Uterus (tissue), 4 donors: Measurements from ENCODE around the gene LHX6. TPM values are rescaled to one million over a fixed set of nuclear protein-coding genes. Genes with fewer than 3 reads are reported as not detected.

ENCODE experiments used
- DNase-seq, 2 donors: peaks; one replicate each; pipeline ENCODE4 v3.0.0-alpha.2; 2019 to 2020
- H3K27ac ChIP-seq, 2 donors: fragments of 200-600 bp; sonication (generic); 1 replicate in 1 of 2; 2 replicates in 1 of 2; pipeline ENCODE4 v1.5.1; 2016 to 2018
- H3K27me3 ChIP-seq, 2 donors: fragments of 200-600 bp; sonication (generic); one replicate each; pipeline ENCODE4 v1.5.1; 2018 to 2019; ENCODE audit warnings: control low read depth in 1 of 2
- H3K36me3 ChIP-seq, 2 donors: fragments of 200-600 bp; sonication (generic); one replicate each; pipeline ENCODE4 v1.5.1; 2019; ENCODE audit warnings: control low read depth in 1 of 2
- H3K4me1 ChIP-seq, 2 donors: fragments of 200-600 bp; sonication (generic); one replicate each; pipeline ENCODE4 v1.5.1; 2018 to 2019; ENCODE audit warnings: control low read depth in 1 of 2
- H3K4me3 ChIP-seq, 2 donors: fragments of 200-600 bp; sonication (generic); 1 replicate in 1 of 2; 2 replicates in 1 of 2; pipeline ENCODE4 v1.5.1; 2018 to 2019; ENCODE audit warnings: mild to moderate bottlenecking in 1 of 2
- H3K9me3 ChIP-seq, 2 donors: fragments of 200-600 bp; sonication (generic); one replicate each; pipeline ENCODE4 v1.5.1; 2019; ENCODE audit warnings: control low read depth in 1 of 2
- CTCF ChIP-seq, 4 experiments: fragments of 200-600 bp in 2 of 4; fragments of 450-650 bp in 2 of 4; sonication (generic) in 2 of 4; IDR thresholded peaks; one replicate each; pipeline ENCODE4 v1.5.1; 2016 to 2019; ENCODE audit warnings: antibody characterized with exemption in 4 of 4, mild to moderate bottlenecking in 2 of 4, moderate library complexity in 1 of 4
- POLR2A ChIP-seq, 2 donors: fragments of 450-650 bp; IDR thresholded peaks; one replicate each; pipeline ENCODE4 v1.6.1; 2016; ENCODE audit warnings: antibody characterized with exemption in 2 of 2, mild to moderate bottlenecking in 1 of 2, moderate library complexity in 1 of 2
- intact Hi-C: fragments of 100-400 bp; cut with DNase I; formaldehyde crosslinking; loops from one replicate; pipeline ENCODE4 v1.15.1; 2023; ENCODE audit warnings: low total_unique reads
- total RNA-seq, 4 donors: library from RNA; depleted of rRNA in 3 of 4; stranded (reverse); fragments of >200 nt in 3 of 4; gene quantifications; one replicate each; pipeline versions ENCODE4 v1.1.0 to v1.2.4, GENCODE V29; 2014 to 2023
- donor health status: DM: yes; HTN: yes; CAD: no.

Gene LHX6
- total RNA-seq, 4 donors from 2014 or later = 3.1 to 20.2 (median 12.2) TPM

- H3K27me3 ChIP-seq = peaks cover 15 to 42% of the 10 kb centered on the region in 2 donors
- TF ChIP-seq POLR2A (IDR thresholded peaks at IDR 0.05) = no peak
- no peak for TF ChIP-seq CTCF (IDR thresholded peaks at IDR 0.05)
- intact Hi-C loops = no loop called here
- no peak overlapping the region for H3K27ac ChIP-seq
- H3K4me3 ChIP-seq = no peak overlapping the region
- no peaks in the 10 kb centered on the region for H3K36me3 ChIP-seq
- DNase-seq = no peak
- H3K9me3 ChIP-seq = no peaks in the 10 kb centered on the region
- H3K4me1 ChIP-seq = peaks cover 0 to 12% of the 10 kb centered on the region in 2 donors
Measured at GRCh38 chr9:122216798-122217418, 11.8 kb downstream of the LHX6 start.

DNA sequence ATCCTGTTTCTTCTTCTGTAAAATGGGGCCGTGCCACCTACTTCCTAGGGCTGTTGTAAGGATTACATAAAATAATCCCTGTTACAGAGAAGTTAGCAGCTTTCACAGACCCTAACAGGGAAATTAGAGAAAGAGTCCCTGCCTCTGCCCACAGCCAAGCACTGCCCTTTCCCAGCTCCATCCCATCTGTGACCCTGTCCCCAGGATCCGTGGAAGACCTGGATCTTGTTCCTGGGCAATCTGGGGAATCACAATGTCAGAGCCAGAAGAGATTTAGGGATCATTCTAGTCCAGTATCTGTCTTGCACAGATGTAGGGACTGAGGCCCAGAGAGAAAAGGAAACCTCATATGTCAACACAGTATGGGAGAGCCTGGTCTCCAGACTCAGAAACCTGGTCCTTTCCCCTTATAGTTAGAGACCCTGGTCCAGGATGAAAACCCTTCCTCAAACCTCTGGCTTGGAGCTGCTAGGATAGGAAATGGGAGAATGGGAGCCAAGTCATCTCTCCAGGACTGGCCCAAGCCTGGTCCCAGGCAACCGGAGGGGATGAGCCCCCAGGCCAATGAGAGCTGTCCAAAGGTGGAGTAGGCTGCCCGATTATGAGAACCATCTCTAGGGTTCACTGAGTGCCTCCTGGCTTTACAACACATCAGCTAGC is 12.5 kb downstream of the LHX6 start:
- Histone ChIP-seq H3K4me1 (peaks cover 0 to 12% of the 10 kb centered on the region in 2 donors), H3K27ac (no peak overlapping the region), H3K36me3 (no peaks in the 10 kb centered on the region), H3K9me3 (no peaks in the 10 kb centered on the region), H3K4me3 (no peak overlapping the region), H3K27me3 (peaks cover 15 to 36% of the 10 kb centered on the region in 2 donors)
- intact Hi-C loops = no loop called here
- no peak for TF ChIP-seq CTCF (IDR thresholded peaks at IDR 0.05)
- TF ChIP-seq POLR2A (IDR thresholded peaks at IDR 0.05) = no peak
- no peak for DNase-seq

DNA sequence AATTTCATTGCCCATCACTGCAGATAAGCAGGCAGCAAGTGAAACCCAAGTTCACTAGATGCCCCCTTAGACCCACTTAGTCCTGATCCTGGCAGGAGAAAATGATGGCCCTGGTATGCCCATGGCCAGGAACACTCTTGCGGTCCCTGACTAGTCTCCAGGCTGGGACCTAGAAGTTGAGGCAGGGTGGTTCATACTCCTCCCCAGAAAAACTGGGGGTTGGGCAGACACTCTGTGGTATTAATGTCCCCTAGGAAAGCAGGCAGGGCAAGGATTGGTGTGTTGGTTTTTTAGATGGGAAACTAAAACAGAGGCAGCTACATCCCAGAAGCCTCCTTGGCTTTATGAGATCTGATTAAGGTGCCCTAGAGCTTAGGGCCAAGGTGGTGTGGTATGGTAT is 13.1 kb downstream of the LHX6 start:
- Histone ChIP-seq H3K27ac (no peak overlapping the region), H3K27me3 (peaks cover 15 to 30% of the 10 kb centered on the region in 2 donors), H3K36me3 (no peaks in the 10 kb centered on the region), H3K9me3 (no peaks in the 10 kb centered on the region), H3K4me1 (peaks cover 0 to 12% of the 10 kb centered on the region in 2 donors), H3K4me3 (no peak overlapping the region)
- no peak for DNase-seq
- TF ChIP-seq POLR2A (IDR thresholded peaks at IDR 0.05) (no peak), CTCF (IDR thresholded peaks at IDR 0.05) (no peak)
- intact Hi-C loops = no loop called here

GRCh38 chr9:122214507-122214906 is 14.2 kb downstream of the LHX6 start:
- no peak for DNase-seq
- Histone ChIP-seq H3K4me1 (peaks cover 0 to 12% of the 10 kb centered on the region in 2 donors), H3K9me3 (no peaks in the 10 kb centered on the region), H3K27ac (no peak overlapping the region), H3K36me3 (no peaks in the 10 kb centered on the region), H3K4me3 (no peak overlapping the region), H3K27me3 (peaks cover 15 to 18% of the 10 kb centered on the region in 2 donors)
- TF ChIP-seq POLR2A (IDR thresholded peaks at IDR 0.05) = no peak
- intact Hi-C loops = no loop called here

- Histone ChIP-seq H3K4me1 (peaks cover 0 to 12% of the 10 kb centered on the region in 2 donors), H3K9me3 (no peaks in the 10 kb centered on the region), H3K36me3 (no peaks in the 10 kb centered on the region), H3K27ac (no peak overlapping the region), H3K4me3 (peak overlapping the region in 1 of 2 donors; percentile 27), H3K27me3 (peaks cover 12 to 15% of the 10 kb centered on the region in 2 donors)
- no peak for DNase-seq
- TF ChIP-seq POLR2A (IDR thresholded peaks at IDR 0.05) (no peak), CTCF (IDR thresholded peaks at IDR 0.05) (no peak)
- intact Hi-C loops = no loop called here
Measured at GRCh38 chr9:122213589-122214413, 15.0 kb downstream of the LHX6 start.
